Kidney epithelial cell (primary cell): Measurements from ENCODE around the gene KMT2C. TPM values are rescaled to one million over a fixed set of nuclear protein-coding genes. Genes with fewer than 3 reads are reported as not detected.

Experiments used
- DNase-seq: peaks from one replicate; pipeline ENCODE4 v3.0.0-alpha.2; 2010; ENCODE audit warnings: low read depth
- H3K27me3 ChIP-seq: 2 replicates; pipeline ENCODE4 v1.6.0; 2011; ENCODE audit warnings: low read length; ENCODE audit not compliant: control insufficient read depth, insufficient read depth
- H3K36me3 ChIP-seq: 2 replicates; pipeline ENCODE4 v1.5.1; 2011; ENCODE audit warnings: low read length; ENCODE audit not compliant: control insufficient read depth, insufficient read depth
- H3K4me3 ChIP-seq: 2 replicates; pipeline ENCODE4 v1.5.1; 2011; ENCODE audit warnings: low read depth, mild to moderate bottlenecking, control low read depth, low read length
- CTCF ChIP-seq: IDR thresholded peaks from 2 replicates; pipeline ENCODE4 v1.5.1; 2011; ENCODE audit warnings: mild to moderate bottlenecking, moderate library complexity, low read length, control low read depth, inconsistent platforms; ENCODE audit not compliant: insufficient read depth, poor library complexity, severe bottlenecking
- total RNA-seq: library from RNA; depleted of rRNA; stranded (reverse); fragments of >200 nt; gene quantifications from 2 replicates; pipeline ENCODE4 v1.2.3, GENCODE V29; 2015

The KMT2C gene
- total RNA-seq: 29.0 and 35.1 TPM in 2 replicates

- peak within 1 kb of the TSS; percentile 79 for H3K4me3 ChIP-seq
- no peak for DNase-seq
- TF ChIP-seq CTCF: no peak
- H3K27me3 ChIP-seq: no peaks in the 10 kb centered on the region
- H3K36me3 ChIP-seq: no peaks in the 10 kb centered on the region
These were observed at the start of gene KMT2C for GRCh38 chr7:152435384-152436110. Gene KMT2C (minus strand): TSS chr7:152436003. CDS start chr7:152435786, 217 bp downstream.

- Histone ChIP-seq H3K4me3 (no peak overlapping the region), H3K27me3 (no peaks in the 10 kb centered on the region)
- TF ChIP-seq CTCF: no peak
These were observed 45.3 kb upstream of the KMT2C start for GRCh38 chr7:152481082-152481481.

GRCh38 chr7:152480664-152481063 is 44.9 kb upstream of the KMT2C start:
- no peak for TF ChIP-seq CTCF
- no peak overlapping the region for H3K4me3 ChIP-seq
- H3K36me3 ChIP-seq: no peaks in the 10 kb centered on the region
- no peak for DNase-seq
- no peaks in the 10 kb centered on the region for H3K27me3 ChIP-seq

More at GRCh38 chr7:152481082-152481481, 45.3 kb upstream of the KMT2C start:
- no peak for DNase-seq
- H3K36me3 ChIP-seq: no peaks in the 10 kb centered on the region

GRCh38 chr7:152479595-152479994 is 43.8 kb upstream of the KMT2C start:
- no peaks in the 10 kb centered on the region for H3K27me3 ChIP-seq
- no peaks in the 10 kb centered on the region for H3K36me3 ChIP-seq
- no peak for TF ChIP-seq CTCF
- no peak overlapping the region for H3K4me3 ChIP-seq
- DNase-seq: no peak

GRCh38 chr7:152478140-152478539 is 42.3 kb upstream of the KMT2C start:
- H3K36me3 ChIP-seq: no peaks in the 10 kb centered on the region
- H3K27me3 ChIP-seq: no peaks in the 10 kb centered on the region
- no peak for TF ChIP-seq CTCF
- DNase-seq: no peak
- no peak overlapping the region for H3K4me3 ChIP-seq

GRCh38 chr7:152477079-152477478 is 41.3 kb upstream of the KMT2C start:
- TF ChIP-seq CTCF: no peak
- no peaks in the 10 kb centered on the region for H3K36me3 ChIP-seq
- H3K27me3 ChIP-seq: no peaks in the 10 kb centered on the region
- H3K4me3 ChIP-seq: no peak overlapping the region
- no peak for DNase-seq
